GM12878 (cell line): Measurements from ENCODE around the gene GFRA1. TPM values are rescaled to one million over a fixed set of nuclear protein-coding genes. Genes with fewer than 3 reads are reported as not detected.

Experiments
- ATAC-seq: fragments of 200-7000 bp; cut with Tn5 transposase; 3 replicates; pipeline ENCODE4 v1.9.1; 2020; ENCODE audit warnings: mild to moderate bottlenecking, moderate library complexity
- BruUV-seq: library from RNA; stranded (reverse); fragments of 400-500 nt; replicated peaks from 2 replicates; lab custom pipeline; 2021; lab: Mats Ljungman, UMichigan
- CTCF ChIA-PET: fragments of 300-600 bp; sonication (Branson Sonifier 250); formaldehyde crosslinking; extraction: SDS; loops from one replicate; lab custom pipeline; 2021; ENCODE audit warnings: inconsistent platforms; lab: Yijun Ruan, JAX
- POLR2A ChIA-PET: fragments of 350-600 bp; formaldehyde crosslinking; extraction: SDS; loops from one replicate; lab custom pipeline; 2021; ENCODE audit warnings: inconsistent platforms; lab: Charles Lee
- RAD21 ChIA-PET: fragments of 300-600 bp; sonication (Branson Sonifier 250); formaldehyde crosslinking; loops from one replicate; lab custom pipeline; 2023; ENCODE audit warnings: antibody characterized with exemption; ENCODE audit not compliant: unreplicated experiment; lab: Charles Lee
- SMC1A ChIA-PET: fragments of 300-600 bp; sonication (Branson Sonifier 250); formaldehyde crosslinking; loops from one replicate; lab custom pipeline; 2023; ENCODE audit not compliant: unreplicated experiment, uncharacterized antibody; lab: Charles Lee
- DNase-seq: peaks from one replicate; pipeline ENCODE4 v3.0.0-alpha.2; 2011; ENCODE audit warnings: low read depth, low spot score
- FAIRE-seq: peaks from 3 replicates; lab custom pipeline; 2011; peaks lifted over from hg19 to GRCh38; lab: Jason Lieb, UNC
- H2AFZ ChIP-seq: 2 replicates; pipeline ENCODE4 v1.6.0; 2011; ENCODE audit warnings: low read depth, low read length, control low read depth; ENCODE audit not compliant: control insufficient read depth
- H3K27ac ChIP-seq: 2 replicates; pipeline ENCODE4 v1.5.1; 2011; ENCODE audit warnings: control low read depth; ENCODE audit not compliant: control insufficient read depth, insufficient read depth
- H3K27me3 ChIP-seq, 2 experiments: replicated peaks in 1 of 2; 2 replicates each; pipeline versions ENCODE4 v1.6.0 to v1.6.1; 2011; ENCODE audit warnings: low read length in 1 of 2; ENCODE audit not compliant: control insufficient read depth in 2 of 2, insufficient read depth in 2 of 2
- H3K36me3 ChIP-seq, 2 experiments: 2 replicates each; pipeline ENCODE4 v1.5.1; 2011; ENCODE audit warnings: low read length in 1 of 2; ENCODE audit not compliant: control insufficient read depth in 2 of 2, insufficient read depth in 2 of 2
- H3K4me1 ChIP-seq: 2 replicates; pipeline ENCODE4 v1.6.1; 2011; ENCODE audit warnings: mild to moderate bottlenecking, low read length, moderate library complexity, mixed read lengths; ENCODE audit not compliant: control insufficient read depth, insufficient read depth
- H3K4me2 ChIP-seq: 2 replicates; pipeline ENCODE4 v1.6.0; 2011; ENCODE audit warnings: control low read depth; ENCODE audit not compliant: control insufficient read depth, insufficient read depth
- H3K4me3 ChIP-seq: fragments of 200-600 bp; sonication (generic); 2 replicates; pipeline ENCODE4 v1.5.1; 2016
- H3K79me2 ChIP-seq: 2 replicates; pipeline ENCODE4 v1.6.0; 2011; ENCODE audit warnings: low read length; ENCODE audit not compliant: control insufficient read depth, insufficient read depth
- H3K9ac ChIP-seq: 2 replicates; pipeline ENCODE4 v1.8.0; 2011; ENCODE audit warnings: low read length, control low read depth, mixed read lengths; ENCODE audit not compliant: control insufficient read depth, insufficient read depth
- H3K9me3 ChIP-seq: replicated peaks from 3 replicates; pipeline ENCODE4 v1.5.1; 2011; ENCODE audit warnings: mild to moderate bottlenecking, low read length; ENCODE audit not compliant: control insufficient read depth, insufficient read depth
- H4K20me1 ChIP-seq: 2 replicates; pipeline ENCODE4 v1.6.0; 2011; ENCODE audit not compliant: control insufficient read depth, insufficient read depth
- ATF7 ChIP-seq: fragments of 450-650 bp; IDR thresholded peaks from 2 replicates; pipeline ENCODE4 v1.6.1; 2016; ENCODE audit warnings: low read depth, mild to moderate bottlenecking
- BRCA1 ChIP-seq: IDR thresholded peaks from 2 replicates; pipeline ENCODE4 v1.6.1; 2011; ENCODE audit warnings: low read depth, low read length, improper control_type of control experiment
- HDAC6 ChIP-seq: fragments of 200-600 bp; sonication (generic); IDR thresholded peaks from one replicate; pipeline ENCODE4 v1.8.0; 2017; ENCODE audit warnings: antibody characterized with exemption; ENCODE audit not compliant: unreplicated experiment
- IKZF2 ChIP-seq, 2 experiments: fragments of 450-650 bp; IDR thresholded peaks; 2 replicates each; pipeline ENCODE4 v1.6.1; 2017; ENCODE audit warnings: mild to moderate bottlenecking in 2 of 2, moderate library complexity in 2 of 2
- NFYA ChIP-seq: IDR thresholded peaks from 2 replicates; pipeline ENCODE4 v1.6.1; 2011; ENCODE audit warnings: low read depth, mild to moderate bottlenecking, low read length, improper control_type of control experiment, borderline replicate concordance
- NR2C1 ChIP-seq: fragments of 450-650 bp; IDR thresholded peaks from 2 replicates; pipeline ENCODE4 v1.6.1; 2017; ENCODE audit warnings: antibody characterized with exemption, mild to moderate bottlenecking, moderate library complexity
- PAX8 ChIP-seq: fragments of 450-650 bp; IDR thresholded peaks from 2 replicates; pipeline ENCODE4 v1.6.1; 2017; ENCODE audit warnings: mild to moderate bottlenecking, moderate library complexity
- SUZ12 ChIP-seq: fragments of 200-600 bp; sonication (generic); IDR thresholded peaks from one replicate; pipeline ENCODE4 v1.6.1; 2018; ENCODE audit warnings: antibody characterized with exemption, mild to moderate bottlenecking; ENCODE audit not compliant: unreplicated experiment
- WRNIP1 ChIP-seq: IDR thresholded peaks from 2 replicates; pipeline ENCODE4 v1.6.1; 2011; ENCODE audit warnings: low read depth, low read length, improper control_type of control experiment, borderline replicate concordance
- WGBS: methylation state at CpG from one replicate; pipeline ENCODE4 v1.1.6; 2016; ENCODE audit warnings: low lambda C conversion rate; ENCODE audit not compliant: insufficient replicate concordance, insufficient coverage; ENCODE audit errors: missing lambda C conversion rate; 5-methylcytosine and 5-hydroxymethylcytosine counted together
- in situ Hi-C: fragments of 300-500 bp; cut with MboI; formaldehyde crosslinking; loops from 9 replicates; pipeline ENCODE4 v1.14.3; 2018; ENCODE audit warnings: mixed read lengths
- intact Hi-C: fragments of 100-400 bp; cut with micrococcal nuclease; formaldehyde crosslinking; loops from one replicate; pipeline ENCODE4 v1.14.2; 2022; ENCODE audit not compliant: unreplicated experiment
- polyA plus RNA-seq, 11 experiments: library from polyadenylated mRNA; depleted of rRNA in 4 of 11; unstranded in 6 of 11; stranded (reverse) in 5 of 11; fragments of >200 nt; fragmentation: Nextera tagmentation in 4 of 11; fragmentation: Illumina TruSeq in 1 of 11; extraction: Ambion mirVana in 4 of 11; extraction: Trizol in 1 of 11; gene quantifications; 1 replicate in 1 of 11; 2 replicates in 10 of 11; pipeline versions ENCODE4 v1.2.1 to v1.2.3, GENCODE V29; 2011 to 2016; ENCODE audit warnings: inconsistent platforms in 2 of 11, missing spikeins in 2 of 11, low read depth in 1 of 11
- total RNA-seq, 4 experiments: library from RNA; depleted of rRNA in 3 of 4; stranded (reverse); fragments of >200 nt in 3 of 4; fragmentation: Illumina TruSeq in 1 of 4; extraction: Trizol in 1 of 4; gene quantifications; 2 replicates each; pipeline versions ENCODE4 v1.2.1 to v1.2.3, GENCODE V29; 2013 to 2021
- TF ChIP-seq, protein P1 (sequence below): IDR thresholded peaks from 2 replicates; pipeline ENCODE4 v1.6.1; 2011; ENCODE audit warnings: mild to moderate bottlenecking, low read depth, low read length, moderate library complexity; ENCODE audit not compliant: insufficient replicate concordance
- TF ChIP-seq, protein P2 (sequence below): IDR thresholded peaks from 2 replicates; pipeline ENCODE4 v1.6.1; 2011; ENCODE audit warnings: borderline replicate concordance, low read depth, mild to moderate bottlenecking, moderate library complexity, low read length; ENCODE audit not compliant: insufficient read depth, poor library complexity, severe bottlenecking
- TF ChIP-seq, protein P3 (sequence below): IDR thresholded peaks from 2 replicates; pipeline ENCODE4 v1.6.1; 2011; ENCODE audit warnings: borderline replicate concordance, low read depth, mild to moderate bottlenecking, moderate library complexity, mixed read lengths, low read length; ENCODE audit not compliant: insufficient read depth; ENCODE audit errors: extremely low read length

The GFRA1 gene
- total and polyA plus RNA-seq, 10 of the 15 experiments (the other 5 are each of a cell fraction or from before 2014, with no cell fraction given): 0.05 to 0.19 TPM; not detected in 8

- no peak overlapping the region for H3K27ac ChIP-seq
- no peaks in the 10 kb centered on the region for H4K20me1 ChIP-seq
- no peaks in the 10 kb centered on the region for H3K36me3 ChIP-seq
- in situ Hi-C loops (no loop called here), intact Hi-C loops (no loop called here)
- H3K9me3 ChIP-seq: no peaks in the 10 kb centered on the region
- no peak overlapping the region for H2AFZ ChIP-seq
- ChIA-PET RAD21 (no interaction called here), SMC1A (no interaction called here), POLR2A (no interaction called here), CTCF (no interaction called here)
- ATAC-seq (no peak), FAIRE-seq (no peak), DNase-seq (no peak)
- H3K27me3 ChIP-seq: peaks cover 0 to 4% of the 10 kb centered on the region in 2 experiments
- no TSS peak for BruUV-seq
- WGBS: 0% methylated on average over 3 of the region's 3 CpGs
- H3K4me1 ChIP-seq: no peaks in the 10 kb centered on the region
- TF ChIP-seq NFYA (no peak), HDAC6 (no peak)
- TF ChIP-seq, protein P1, sequence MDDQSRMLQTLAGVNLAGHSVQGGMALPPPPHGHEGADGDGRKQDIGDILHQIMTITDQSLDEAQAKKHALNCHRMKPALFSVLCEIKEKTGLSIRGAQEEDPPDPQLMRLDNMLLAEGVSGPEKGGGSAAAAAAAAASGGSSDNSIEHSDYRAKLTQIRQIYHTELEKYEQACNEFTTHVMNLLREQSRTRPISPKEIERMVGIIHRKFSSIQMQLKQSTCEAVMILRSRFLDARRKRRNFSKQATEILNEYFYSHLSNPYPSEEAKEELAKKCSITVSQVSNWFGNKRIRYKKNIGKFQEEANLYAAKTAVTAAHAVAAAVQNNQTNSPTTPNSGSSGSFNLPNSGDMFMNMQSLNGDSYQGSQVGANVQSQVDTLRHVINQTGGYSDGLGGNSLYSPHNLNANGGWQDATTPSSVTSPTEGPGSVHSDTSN: no peak
- H3K4me2 ChIP-seq: no peak overlapping the region
- H3K4me3 ChIP-seq: no peak overlapping the region
- no peaks in the 10 kb centered on the region for H3K79me2 ChIP-seq
- no peak overlapping the region for H3K9ac ChIP-seq
These were observed 4.0 kb downstream of the GFRA1 start for GRCh38 chr10:116268976-116269375.

- H3K4me2 ChIP-seq: no peak overlapping the region
- H3K4me3 ChIP-seq: no peak overlapping the region
- H3K9ac ChIP-seq: no peak overlapping the region
- in situ Hi-C loops (no loop called here), intact Hi-C loops (no loop called here)
- no peak for FAIRE-seq
- H3K27ac ChIP-seq: no peak overlapping the region
- ChIA-PET RAD21 (no interaction called here), POLR2A (no interaction called here), SMC1A (no interaction called here), CTCF (no interaction called here)
- H3K79me2 ChIP-seq: no peaks in the 10 kb centered on the region
- BruUV-seq: no TSS peak
- H3K36me3 ChIP-seq: no peaks in the 10 kb centered on the region
- no peaks in the 10 kb centered on the region for H3K9me3 ChIP-seq
- ATAC-seq: no peak
- no peak for DNase-seq
- no peaks in the 10 kb centered on the region for H4K20me1 ChIP-seq
- no peak overlapping the region for H2AFZ ChIP-seq
- WGBS: 24% methylated on average over 10 of the region's 10 CpGs
- TF ChIP-seq, protein P2, sequence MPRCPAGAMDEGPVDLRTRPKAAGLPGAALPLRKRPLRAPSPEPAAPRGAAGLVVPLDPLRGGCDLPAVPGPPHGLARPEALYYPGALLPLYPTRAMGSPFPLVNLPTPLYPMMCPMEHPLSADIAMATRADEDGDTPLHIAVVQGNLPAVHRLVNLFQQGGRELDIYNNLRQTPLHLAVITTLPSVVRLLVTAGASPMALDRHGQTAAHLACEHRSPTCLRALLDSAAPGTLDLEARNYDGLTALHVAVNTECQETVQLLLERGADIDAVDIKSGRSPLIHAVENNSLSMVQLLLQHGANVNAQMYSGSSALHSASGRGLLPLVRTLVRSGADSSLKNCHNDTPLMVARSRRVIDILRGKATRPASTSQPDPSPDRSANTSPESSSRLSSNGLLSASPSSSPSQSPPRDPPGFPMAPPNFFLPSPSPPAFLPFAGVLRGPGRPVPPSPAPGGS: no peak
- TF ChIP-seq, protein P3, sequence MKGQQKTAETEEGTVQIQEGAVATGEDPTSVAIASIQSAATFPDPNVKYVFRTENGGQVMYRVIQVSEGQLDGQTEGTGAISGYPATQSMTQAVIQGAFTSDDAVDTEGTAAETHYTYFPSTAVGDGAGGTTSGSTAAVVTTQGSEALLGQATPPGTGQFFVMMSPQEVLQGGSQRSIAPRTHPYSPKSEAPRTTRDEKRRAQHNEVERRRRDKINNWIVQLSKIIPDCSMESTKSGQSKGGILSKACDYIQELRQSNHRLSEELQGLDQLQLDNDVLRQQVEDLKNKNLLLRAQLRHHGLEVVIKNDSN: no peak
- TF ChIP-seq SUZ12 (no peak), ATF7 (no peak), NR2C1 (no peak), IKZF2 (IDR thresholded peaks at IDR 0.05) (no peak), PAX8 (no peak), WRNIP1 (no peak), BRCA1 (no peak)
- TF ChIP-seq, all 136 proteins: peak for 0
- peaks cover 0 to 1% of the 10 kb centered on the region in 2 experiments; a peak in 2 of 4 replicates for H3K27me3 ChIP-seq
- H3K4me1 ChIP-seq: no peaks in the 10 kb centered on the region
These were observed 7.3 kb downstream of the GFRA1 start for GRCh38 chr10:116265686-116266085.
